ENCODE results near the gene PPP1R9B. TPM values are rescaled to one million over a fixed set of nuclear protein-coding genes. Genes with fewer than 3 reads are reported as not detected.

Gene PPP1R9B
- total RNA-seq, 1 experiment from 2014 or later = 34.8 TPM

DNA sequence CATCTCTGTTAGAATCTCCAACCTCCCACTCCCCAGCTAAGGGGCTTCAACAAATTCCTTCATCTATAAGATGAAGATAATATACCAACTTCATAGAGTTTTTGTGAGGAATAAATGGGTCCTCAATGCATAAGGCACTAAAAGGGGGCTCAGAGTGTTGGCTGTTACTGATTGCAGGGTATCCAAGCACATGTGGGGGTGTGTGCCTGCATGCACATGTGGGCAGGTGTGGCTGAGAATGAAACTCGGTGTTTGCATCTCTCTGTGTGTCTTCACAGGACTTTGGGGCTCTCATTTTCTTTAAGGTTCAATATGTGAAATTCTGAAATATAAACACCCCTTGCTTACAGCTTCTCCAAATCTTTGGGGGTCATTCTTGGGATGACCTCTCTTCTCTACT lies 4.1 kb upstream of the PPP1R9B start:
- no peaks in the 10 kb centered on the region for H3K9me3 Mint-ChIP-seq (ENCODE audit: unreplicated experiment)
- DNase-seq (ENCODE audit: unreplicated experiment) = no peak
- H3K4me1 Mint-ChIP-seq (ENCODE audit: insufficient read depth, unreplicated experiment) = peaks cover 11% of the 10 kb centered on the region
- no peak overlapping the region for H3K4me3 Mint-ChIP-seq (ENCODE audit: unreplicated experiment)
- ChIA-PET POLR2A (interaction anchor here (1.0 to 3.6 kb wide), 4 partner anchors 60 to 98 kb away, joined by 3 to 25 read pairs (median 4); partner anchors contain the start of genes ITGA3 and PDK2), CTCF (interaction anchor here (0.6 to 2.5 kb wide), 10 partner anchors 14 to 458 kb away, joined by 3 to 10 read pairs (median 4); partner anchors contain the start of gene PDK2)
- no TSS peak for BruUV-seq (replicated peaks)
- TF ChIP-seq, protein P1, sequence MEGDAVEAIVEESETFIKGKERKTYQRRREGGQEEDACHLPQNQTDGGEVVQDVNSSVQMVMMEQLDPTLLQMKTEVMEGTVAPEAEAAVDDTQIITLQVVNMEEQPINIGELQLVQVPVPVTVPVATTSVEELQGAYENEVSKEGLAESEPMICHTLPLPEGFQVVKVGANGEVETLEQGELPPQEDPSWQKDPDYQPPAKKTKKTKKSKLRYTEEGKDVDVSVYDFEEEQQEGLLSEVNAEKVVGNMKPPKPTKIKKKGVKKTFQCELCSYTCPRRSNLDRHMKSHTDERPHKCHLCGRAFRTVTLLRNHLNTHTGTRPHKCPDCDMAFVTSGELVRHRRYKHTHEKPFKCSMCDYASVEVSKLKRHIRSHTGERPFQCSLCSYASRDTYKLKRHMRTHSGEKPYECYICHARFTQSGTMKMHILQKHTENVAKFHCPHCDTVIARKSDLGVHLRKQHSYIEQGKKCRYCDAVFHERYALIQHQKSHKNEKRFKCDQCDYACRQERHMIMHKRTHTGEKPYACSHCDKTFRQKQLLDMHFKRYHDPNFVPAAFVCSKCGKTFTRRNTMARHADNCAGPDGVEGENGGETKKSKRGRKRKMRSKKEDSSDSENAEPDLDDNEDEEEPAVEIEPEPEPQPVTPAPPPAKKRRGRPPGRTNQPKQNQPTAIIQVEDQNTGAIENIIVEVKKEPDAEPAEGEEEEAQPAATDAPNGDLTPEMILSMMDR (IDR thresholded peaks at IDR 0.05; ENCODE audit: unreplicated experiment) = no peak
- intact Hi-C loops (cut with micrococcal nuclease) = no loop called here
- H3K27ac Mint-ChIP-seq (ENCODE audit: low read depth, unreplicated experiment) = no peak overlapping the region
- H3K27me3 Mint-ChIP-seq (ENCODE audit: insufficient read depth, unreplicated experiment) = no peaks in the 10 kb centered on the region
- H3K36me3 Mint-ChIP-seq (ENCODE audit: insufficient read depth, unreplicated experiment) = no peaks in the 10 kb centered on the region

DNA sequence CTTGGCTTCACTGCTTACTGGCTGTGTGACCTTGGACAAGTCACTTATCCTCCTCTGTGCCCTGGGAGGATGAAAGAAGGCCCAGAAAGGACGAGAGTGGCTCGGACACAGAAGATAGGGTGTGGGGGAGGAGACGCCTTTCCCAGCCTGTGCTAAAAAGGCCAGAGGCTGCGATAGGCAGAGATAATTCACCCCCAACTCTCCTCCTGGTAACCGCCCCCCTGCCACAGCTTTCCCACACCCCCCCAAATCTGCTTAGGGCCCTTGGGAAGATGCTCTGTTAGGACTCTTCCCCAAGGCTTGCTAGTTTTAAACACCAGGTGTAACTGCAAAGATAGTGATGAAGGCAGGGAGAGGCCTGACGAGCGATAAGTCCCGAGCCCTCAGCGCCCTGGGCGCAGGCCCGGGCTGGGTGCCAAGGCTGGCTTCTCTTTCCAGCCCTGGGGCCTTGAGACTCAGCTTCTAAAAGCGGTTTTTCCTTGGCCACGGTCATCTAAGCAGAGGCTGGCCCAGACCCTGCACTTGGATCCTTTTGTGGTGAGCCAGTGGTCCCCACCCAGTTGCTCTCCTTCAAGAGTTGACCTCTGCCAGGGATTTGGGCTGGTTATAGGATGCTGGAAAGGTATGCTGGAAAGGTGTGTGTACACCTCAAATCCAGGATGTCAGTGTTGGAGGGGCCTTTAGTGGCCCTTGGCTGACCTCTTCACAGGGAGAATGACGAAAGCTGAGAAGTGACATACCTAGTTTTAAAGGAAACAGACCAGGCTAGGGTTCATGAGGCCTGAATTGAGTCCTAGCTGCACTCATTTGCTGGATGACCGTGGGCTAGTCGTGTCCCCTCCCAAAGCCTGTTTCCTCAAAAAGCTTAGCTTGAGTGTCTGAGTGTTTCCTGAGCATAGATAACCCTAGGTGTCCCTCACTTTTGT lies 3.4 kb upstream of the PPP1R9B start:
- BruUV-seq (replicated peaks) = no TSS peak
- H3K4me1 Mint-ChIP-seq (ENCODE audit: insufficient read depth, unreplicated experiment) = peaks cover 11% of the 10 kb centered on the region
- no peaks in the 10 kb centered on the region for H3K36me3 Mint-ChIP-seq (ENCODE audit: insufficient read depth, unreplicated experiment)
- peak overlapping the region; percentile 10 for H3K27ac Mint-ChIP-seq (ENCODE audit: low read depth, unreplicated experiment)
- POLR2A ChIA-PET = interaction anchor here (0.5 to 3.6 kb wide), 6 partner anchors 28 to 97 kb away, joined by 3 to 25 read pairs (median 4); partner anchors contain the start of genes ITGA3 and PDK2
- DNase-seq (ENCODE audit: unreplicated experiment) = peak; percentile 87
- intact Hi-C loops (cut with micrococcal nuclease) = no loop called here
- CTCF ChIA-PET = interaction anchor here (0.6 to 2.5 kb wide), 8 partner anchors 14 to 194 kb away, joined by 3 to 10 read pairs (median 4); partner anchors contain the start of gene PDK2
- H3K27me3 Mint-ChIP-seq (ENCODE audit: insufficient read depth, unreplicated experiment) = no peaks in the 10 kb centered on the region
- TF ChIP-seq, protein P1 (IDR thresholded peaks at IDR 0.05; ENCODE audit: unreplicated experiment) = no peak
- H3K4me3 Mint-ChIP-seq (ENCODE audit: unreplicated experiment) = no peak overlapping the region
- H3K9me3 Mint-ChIP-seq (ENCODE audit: unreplicated experiment) = no peaks in the 10 kb centered on the region

GRCh38 chr17:50152736-50153135 lies 2.3 kb upstream of the PPP1R9B start:
- intact Hi-C loops (cut with micrococcal nuclease) = no loop called here
- Mint-ChIP-seq H3K27ac (ENCODE audit: low read depth, unreplicated experiment) (no peak overlapping the region), H3K36me3 (ENCODE audit: insufficient read depth, unreplicated experiment) (no peaks in the 10 kb centered on the region), H3K4me1 (ENCODE audit: insufficient read depth, unreplicated experiment) (peaks cover 13% of the 10 kb centered on the region), H3K4me3 (ENCODE audit: unreplicated experiment) (peak overlapping the region; percentile 82), H3K9me3 (ENCODE audit: unreplicated experiment) (no peaks in the 10 kb centered on the region), H3K27me3 (ENCODE audit: insufficient read depth, unreplicated experiment) (no peaks in the 10 kb centered on the region)
- TF ChIP-seq, protein P1 (IDR thresholded peaks at IDR 0.05; ENCODE audit: unreplicated experiment) = no peak
- no peak for DNase-seq (ENCODE audit: unreplicated experiment)
- BruUV-seq (replicated peaks) = no TSS peak
- ChIA-PET CTCF (interaction anchor here (0.5 to 4.2 kb wide), 16 partner anchors 9 to 370 kb away, joined by 3 to 36 read pairs (median 4); partner anchors contain the start of genes COL1A1 and PDK2), POLR2A (interaction anchor here (1.5 to 5.7 kb wide), 8 partner anchors 9 to 125 kb away, joined by 4 to 35 read pairs (median 12); partner anchors contain the start of genes ITGA3 and PDK2)
